Activated CD4-positive, alpha-beta T cell treated with anti-CD3 and anti-CD28 coated beads, Interleukin-2, Interleukin-4, amounts not matched to agents 100 ng/mL and 50 ng/mL, durations not matched to agents 16 hours and 8 hours (primary cell): ENCODE results near the gene WBP4.
A peak's percentile ranks its signal among the peaks of the same experiment; 100 is the strongest.
"Not testable (repeated sequence)": the region's sequence is repeated elsewhere in the genome, so short reads cannot be mapped to it uniquely, and the experiment has no call there.

Experiments
- DNase-seq: peaks from one replicate; pipeline ENCODE4 v3.0.0-alpha.2; 2020; ENCODE audit warnings: low spot score

The WBP4 gene

GRCh38 chr13:41061075-41061913 is at the start of gene WBP4:
WBP4 (plus strand) TSS chr13:41061509; CDS start chr13:41061674, 165 bp downstream.
- DNase-seq, result peak; percentile 92

GRCh38 chr13:41012536-41012935 is 48.8 kb upstream of the WBP4 start:
- DNase-seq, result no peak

- DNase-seq, result peak; percentile 51
Observed at GRCh38 chr13:41013835-41014234, 47.5 kb upstream of the WBP4 start.

- DNase-seq, result no peak
Observed at GRCh38 chr13:41015920-41016319, 45.4 kb upstream of the WBP4 start.

GRCh38 chr13:41017159-41017558 is 44.1 kb upstream of the WBP4 start:
- DNase-seq, result no peak

- peak; percentile 50 for DNase-seq
Observed at GRCh38 chr13:41017817-41018601, 43.3 kb upstream of the WBP4 start.

- no peak for DNase-seq
Observed at GRCh38 chr13:41018602-41018948, 42.7 kb upstream of the WBP4 start.

GRCh38 chr13:41019011-41019487 is 42.3 kb upstream of the WBP4 start, which contains the start of gene ELF1:
ELF1 (minus strand) TSS chr13:41019316; CDS start chr13:40982054, 37,262 bp downstream.
- DNase-seq, result peak; percentile 85

- no peak for DNase-seq
Observed at GRCh38 chr13:41019578-41020347, 41.5 kb upstream of the WBP4 start.

- DNase-seq, result no peak
Observed at GRCh38 chr13:41025518-41025917, 35.8 kb upstream of the WBP4 start.

- DNase-seq, result no peak
Observed at GRCh38 chr13:41026788-41027187, 34.5 kb upstream of the WBP4 start.

- DNase-seq, result no peak
Observed at GRCh38 chr13:41028051-41028450, 33.3 kb upstream of the WBP4 start.

GRCh38 chr13:41029629-41030028 is 31.7 kb upstream of the WBP4 start:
- DNase-seq, result no peak

GRCh38 chr13:41032691-41033376 is 28.5 kb upstream of the WBP4 start:
- no peak for DNase-seq

GRCh38 chr13:41034382-41034781 is 26.9 kb upstream of the WBP4 start:
- DNase-seq, result no peak

- no peak for DNase-seq
Observed at GRCh38 chr13:41034881-41035280, 26.4 kb upstream of the WBP4 start.

- not testable (repeated sequence) for DNase-seq
Observed at GRCh38 chr13:41036557-41036956, 24.8 kb upstream of the WBP4 start.

GRCh38 chr13:41039746-41040145 is 21.6 kb upstream of the WBP4 start:
- DNase-seq, result no peak

- DNase-seq, result no peak
Observed at GRCh38 chr13:41040584-41041334, 20.6 kb upstream of the WBP4 start.

GRCh38 chr13:41042419-41042818 is 18.9 kb upstream of the WBP4 start:
- DNase-seq, result not testable (repeated sequence)

GRCh38 chr13:41048640-41049039 is 12.7 kb upstream of the WBP4 start:
- no peak for DNase-seq
